GM18868 (cell line): ENCODE results near the gene SPIN3.
"Not testable (repeated sequence)": the region's sequence is repeated elsewhere in the genome, so short reads cannot be mapped to it uniquely, and the experiment has no call there.

Experiments used
- ATAC-seq: cut with Tn5 transposase; IDR thresholded peaks from one replicate; pipeline ENCODE4 v1.9.1; 2021; ENCODE audit warnings: mild to moderate bottlenecking, moderate library complexity; ENCODE audit not compliant: unreplicated experiment

The SPIN3 gene

DNA sequence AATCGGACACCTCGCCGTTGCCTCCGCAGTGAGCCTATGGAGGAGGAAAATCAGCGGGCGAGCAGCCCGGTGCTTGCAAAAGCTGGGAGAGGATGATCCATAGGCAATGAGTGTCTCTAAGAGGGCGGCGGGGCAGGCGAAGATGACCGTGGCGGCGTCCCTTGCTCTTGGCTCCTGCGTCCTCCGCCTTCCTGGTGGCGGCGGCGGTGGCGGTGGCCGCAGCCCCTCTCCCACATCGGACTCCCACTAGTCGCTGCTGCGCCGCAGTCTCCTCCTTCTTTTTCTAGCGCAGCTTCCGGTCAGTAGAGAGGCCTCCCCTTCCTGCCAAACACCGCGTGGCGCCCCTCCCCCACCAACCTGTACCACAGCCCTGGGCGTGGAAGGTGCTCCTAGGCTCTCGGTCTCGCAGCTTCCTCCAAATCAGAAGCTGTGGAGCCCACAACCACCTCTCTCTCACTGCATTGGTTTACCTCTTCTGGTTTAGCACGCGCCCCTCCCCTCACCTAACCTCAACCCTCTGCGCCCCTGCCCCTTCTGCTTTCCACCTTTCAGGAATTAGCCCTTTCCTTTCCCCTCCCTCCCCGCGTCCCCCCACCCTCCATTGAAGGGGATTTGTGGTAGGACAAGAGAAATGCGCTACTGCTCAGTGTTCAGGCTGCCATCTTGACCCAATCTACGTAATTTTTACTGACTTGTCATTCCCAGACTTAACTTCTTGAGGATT is at the start of gene SPIN3:
TSS of gene SPIN3 (minus strand) at position 271 of the 724 bp plus-strand sequence. CDS start 594 bp downstream, outside the sequence.
- peak; percentile 98 for ATAC-seq

DNA sequence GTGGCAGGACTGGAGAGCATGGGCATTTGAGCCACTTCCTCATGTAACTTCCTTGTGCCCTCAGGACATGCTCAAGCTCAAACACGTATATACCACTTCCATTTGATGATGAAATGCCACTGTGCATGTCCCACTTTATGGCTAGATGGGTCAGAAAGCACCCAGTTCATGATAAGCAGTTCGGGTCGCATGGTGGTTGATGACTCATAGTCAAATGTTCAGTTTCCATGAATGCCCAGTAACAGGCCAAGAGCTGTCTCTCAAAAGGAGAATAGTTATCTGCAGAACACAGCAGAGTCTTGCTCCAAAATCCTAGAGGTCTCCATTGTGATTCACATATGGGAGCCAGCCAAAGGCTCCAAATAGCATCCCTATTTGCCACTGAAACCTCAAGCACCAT is 48.9 kb upstream of the SPIN3 start:
- ATAC-seq = no peak

DNA sequence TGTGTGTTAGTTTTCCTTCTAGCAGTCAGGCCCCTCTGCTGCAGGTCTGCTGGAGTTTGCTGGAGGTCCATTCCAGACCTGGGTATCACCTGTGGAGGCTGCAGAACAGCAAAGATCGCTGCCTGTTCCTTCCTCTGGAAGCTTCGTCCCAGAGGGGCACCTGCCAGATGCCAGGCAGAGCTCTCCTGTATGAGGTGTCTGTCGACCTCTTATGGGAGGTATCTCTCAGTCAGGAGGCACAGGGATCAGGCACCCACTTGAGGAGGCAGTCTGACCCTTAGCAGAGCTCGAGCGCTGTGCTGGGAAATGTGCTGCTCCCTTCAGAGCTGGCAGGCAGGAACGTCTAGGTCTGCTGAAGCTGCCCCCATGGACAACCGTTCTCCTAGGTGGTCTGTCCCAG is 41.9 kb upstream of the SPIN3 start:
- not testable (repeated sequence) for ATAC-seq

DNA sequence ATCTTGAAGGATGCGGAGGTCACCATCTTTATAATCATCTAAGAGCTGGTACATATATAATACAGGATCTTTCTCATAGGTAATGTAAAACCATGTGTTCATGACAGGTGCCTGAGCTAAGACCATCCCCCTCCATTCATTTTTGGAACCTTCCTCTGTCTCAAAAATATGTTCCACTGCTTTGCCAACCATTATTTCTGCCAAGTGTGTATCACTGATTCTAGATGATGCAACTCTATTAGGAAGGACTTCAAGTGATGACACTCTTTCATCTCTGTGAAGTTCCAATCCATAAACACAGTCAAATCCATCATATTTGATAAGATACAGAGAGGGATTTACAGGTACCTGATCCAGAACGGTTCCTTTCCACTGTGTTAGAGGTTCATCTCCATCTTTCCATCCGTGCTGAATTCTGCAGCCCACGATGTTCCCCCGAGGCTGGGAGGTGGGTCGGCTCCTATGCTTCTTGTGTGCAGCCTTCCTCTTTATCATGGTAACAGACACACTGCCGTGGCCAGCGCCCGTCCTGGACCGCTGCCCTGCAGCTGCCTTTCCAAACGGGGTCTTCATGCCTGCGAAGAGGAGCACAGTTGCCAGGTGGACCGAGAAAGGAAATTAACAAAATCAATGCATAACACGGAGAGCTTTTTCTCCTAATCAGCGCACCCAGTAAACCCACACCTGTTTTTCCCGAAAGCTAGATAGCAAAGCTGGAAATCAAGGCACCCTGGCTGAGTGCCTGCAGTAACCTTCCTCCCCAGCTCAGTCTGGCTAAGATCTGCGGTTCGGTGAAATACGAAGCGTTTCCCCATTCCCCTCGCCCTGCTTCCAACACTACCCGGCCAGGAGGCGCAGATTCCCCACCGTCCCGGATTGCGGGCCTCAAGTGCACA is 718 bp downstream of the SPIN3 start:
- ATAC-seq = peak; percentile 11

DNA sequence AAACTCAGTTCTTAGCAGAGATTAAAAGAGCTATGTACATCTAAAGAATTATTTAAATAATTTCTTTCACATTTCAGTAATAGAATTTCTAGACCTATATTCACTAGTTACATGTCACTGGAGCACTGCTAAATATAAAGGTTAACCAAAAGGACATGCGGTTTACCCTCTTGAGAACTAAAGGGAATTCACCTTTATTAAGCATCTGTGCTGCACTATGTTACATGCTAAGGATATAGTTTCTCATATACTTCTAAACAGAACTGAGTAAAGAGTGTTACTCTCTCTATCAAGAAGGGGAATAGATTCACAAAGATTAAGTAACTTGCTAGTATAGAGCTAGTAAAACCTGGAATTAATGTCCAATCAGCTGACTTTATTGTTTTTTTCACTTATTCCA is 7.6 kb downstream of the SPIN3 start:
- peak; percentile 59 for ATAC-seq

DNA sequence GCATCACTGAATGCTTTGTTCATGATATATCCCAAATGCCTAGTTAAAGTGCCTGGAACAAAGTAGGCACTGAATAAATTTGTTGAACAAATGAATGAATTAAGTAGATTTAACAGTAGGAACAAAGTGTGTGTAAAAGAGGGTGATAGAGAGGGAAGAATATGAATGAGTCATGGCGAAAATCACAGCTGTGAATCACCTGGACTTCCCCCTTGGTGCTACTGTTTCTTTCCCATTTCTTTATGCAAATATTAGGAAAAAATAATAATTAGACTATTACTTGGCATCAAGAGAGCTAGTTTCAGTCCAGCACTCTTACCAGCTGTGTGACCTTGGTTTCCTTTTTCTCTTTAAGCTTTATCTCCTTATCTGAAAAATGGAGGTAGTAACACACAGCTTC is 9.2 kb downstream of the SPIN3 start:
- peak; percentile 52 for ATAC-seq

DNA sequence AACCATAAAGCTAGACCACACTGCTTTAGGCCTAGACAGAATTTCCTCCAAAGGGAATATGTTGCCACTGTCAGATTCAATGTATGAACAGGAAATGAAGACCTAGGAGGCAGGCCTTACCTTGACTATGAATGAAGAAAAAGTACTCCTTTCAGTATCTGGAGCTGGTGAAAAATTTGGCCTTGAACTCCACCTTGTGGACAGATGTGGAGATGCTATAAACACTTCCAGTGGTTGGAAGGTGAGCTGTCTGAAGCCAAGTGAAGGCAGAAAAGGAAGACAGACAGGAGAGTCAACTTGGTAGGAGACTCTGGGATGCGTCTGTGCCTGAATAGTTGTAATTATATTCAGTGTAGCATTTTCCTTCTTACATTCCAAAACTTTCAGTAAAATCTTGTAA is 17.2 kb downstream of the SPIN3 start:
- peak; percentile 92 for ATAC-seq

DNA sequence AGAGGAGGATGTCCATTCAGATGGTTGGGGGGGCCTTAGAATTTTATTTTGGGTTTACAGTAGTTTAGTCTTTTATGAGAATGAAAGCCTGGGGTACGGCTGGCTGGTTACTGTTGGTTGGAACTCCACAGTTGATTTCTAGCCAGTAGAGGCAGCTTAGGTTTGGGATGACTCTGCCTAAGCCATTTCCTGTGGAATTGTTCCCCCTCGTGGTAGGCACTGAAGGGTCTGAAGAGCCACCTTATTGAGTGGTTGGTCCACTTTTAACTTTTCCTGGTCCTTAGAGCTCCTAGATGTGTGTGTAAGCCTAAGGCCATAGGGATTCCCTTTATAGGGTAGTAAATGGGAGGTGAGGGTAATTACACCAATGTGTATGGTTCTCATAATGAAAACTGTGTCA is 19.7 kb downstream of the SPIN3 start:
- ATAC-seq = no peak

DNA sequence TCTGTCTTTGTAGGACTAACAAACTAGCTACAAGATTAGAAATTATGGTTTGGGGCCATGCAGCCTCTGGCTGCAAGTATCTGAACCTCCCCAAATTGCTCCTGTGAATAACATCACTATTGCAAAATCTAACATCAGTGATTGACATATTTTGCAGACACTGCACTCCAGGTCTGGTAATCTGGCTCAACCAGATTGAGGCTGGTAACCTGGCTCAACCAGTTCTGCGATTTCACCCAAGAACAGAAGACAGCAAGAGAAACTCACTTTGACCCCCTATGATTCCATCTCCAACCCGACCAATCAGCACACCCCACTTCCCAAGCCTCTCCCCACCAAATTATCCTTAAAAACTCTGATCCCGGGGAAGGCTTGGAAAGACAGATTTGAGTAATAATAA is 20.9 kb downstream of the SPIN3 start:
- ATAC-seq = no peak

DNA sequence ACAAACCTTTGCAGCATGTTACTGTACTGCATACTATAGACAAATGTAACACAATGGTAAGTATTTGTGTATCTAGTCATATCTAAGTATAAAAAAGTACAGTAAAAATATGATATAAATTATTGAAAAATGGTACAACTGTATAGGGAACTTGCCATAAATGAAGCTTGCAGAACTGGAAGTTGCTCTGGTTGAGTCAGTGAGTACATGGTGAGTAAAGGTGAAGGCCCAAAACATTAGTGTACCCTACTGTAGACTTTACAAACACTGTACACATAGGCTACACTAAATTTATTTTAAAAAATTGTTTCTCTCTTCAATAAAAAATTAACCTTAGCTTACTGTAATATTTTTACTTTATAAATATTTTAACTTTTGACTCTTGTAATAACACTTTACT is 25.8 kb downstream of the SPIN3 start:
- no peak for ATAC-seq

DNA sequence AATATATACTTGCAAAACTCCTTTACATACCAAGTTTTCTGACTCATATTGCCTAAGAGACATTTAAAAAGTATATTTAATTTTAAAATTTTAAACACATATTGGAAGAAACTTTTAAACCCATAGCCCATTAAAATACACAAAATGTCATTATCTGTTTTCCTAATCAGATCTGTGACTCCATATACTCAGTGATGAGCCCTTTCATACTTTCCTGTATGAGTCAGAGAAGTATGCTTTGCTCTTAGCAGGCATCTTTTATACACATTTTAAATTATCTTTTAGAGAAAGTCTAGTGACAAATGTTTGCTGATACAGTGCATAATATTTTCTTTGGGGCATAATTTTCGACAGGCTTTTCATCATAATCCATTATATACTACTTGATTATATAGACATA is 26.4 kb downstream of the SPIN3 start:
- ATAC-seq = no peak

DNA sequence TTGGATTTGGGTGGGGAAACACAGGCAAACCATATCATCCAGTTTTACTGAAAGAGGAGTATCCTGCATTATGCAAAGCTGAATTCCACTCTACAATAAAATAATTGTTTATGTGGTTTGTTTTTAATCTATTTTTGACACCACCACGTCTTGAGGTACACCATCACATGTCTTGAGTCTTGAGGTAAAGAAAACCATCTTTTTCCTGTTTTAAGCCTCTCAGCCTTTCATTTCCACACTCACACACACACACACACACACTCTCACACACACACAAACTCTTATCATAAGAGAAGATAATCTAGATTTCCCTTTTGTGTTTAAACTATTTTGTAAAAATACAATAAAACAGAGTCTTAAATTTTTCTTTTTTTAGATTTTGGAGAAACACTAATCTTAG is 32.0 kb downstream of the SPIN3 start:
- ATAC-seq = no peak

DNA sequence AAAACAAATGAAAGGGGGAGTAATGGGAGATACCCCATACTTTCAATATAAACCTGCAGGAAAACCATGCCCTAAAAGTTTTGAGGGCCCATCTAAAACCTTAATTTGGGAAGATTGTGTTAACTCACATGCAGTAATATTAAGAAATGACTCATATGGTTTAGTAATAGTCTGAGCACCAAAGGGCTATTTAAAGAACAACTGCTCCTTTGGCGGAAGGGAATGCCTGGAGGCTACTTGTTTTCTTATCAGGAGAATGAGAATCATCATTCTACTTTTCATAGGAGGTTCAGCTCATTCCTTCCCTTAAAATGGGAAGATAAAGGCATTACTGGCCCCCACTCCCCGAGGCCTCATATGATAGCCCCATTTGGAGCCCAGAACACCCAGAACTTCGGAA is 47.6 kb downstream of the SPIN3 start:
- no peak for ATAC-seq

DNA sequence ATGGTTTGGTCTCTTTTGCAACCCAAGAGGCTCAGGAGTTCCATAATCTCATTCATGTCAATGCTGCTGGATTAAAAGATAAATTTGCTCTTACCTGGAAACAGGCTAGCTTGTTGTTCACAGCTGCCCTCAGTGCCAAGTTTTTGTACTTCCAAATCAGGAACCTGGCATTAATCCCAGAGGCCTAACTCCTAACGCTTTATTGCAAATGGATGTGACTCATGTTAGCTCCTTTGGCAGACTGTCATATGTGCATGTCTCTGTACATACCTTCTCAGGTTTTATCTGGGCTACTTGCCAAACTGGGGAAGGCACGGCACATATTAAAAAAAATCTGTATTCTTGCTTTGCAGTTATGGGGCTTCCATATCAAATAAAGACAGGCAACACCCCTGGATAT is 49.1 kb downstream of the SPIN3 start:
- ATAC-seq = not testable (repeated sequence)

DNA sequence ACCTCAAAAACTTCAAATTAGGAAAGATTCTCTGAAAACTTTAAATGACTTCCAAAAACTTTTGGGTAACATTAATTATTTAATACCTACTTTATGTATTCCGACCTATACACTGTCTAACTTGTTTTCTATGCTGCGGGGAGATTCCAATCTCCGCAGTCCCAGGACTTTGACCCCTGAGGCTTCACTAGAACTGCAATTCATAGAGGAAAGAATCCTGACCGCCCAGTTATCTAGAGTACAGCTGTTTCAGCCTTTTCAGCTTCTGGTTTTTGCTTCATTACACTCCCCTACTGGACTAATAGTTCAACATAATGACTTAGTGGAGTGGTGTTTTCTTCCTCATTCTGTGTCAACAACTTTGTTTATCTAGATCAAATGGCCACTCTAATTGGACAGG is 50.1 kb downstream of the SPIN3 start:
- not testable (repeated sequence) for ATAC-seq

DNA sequence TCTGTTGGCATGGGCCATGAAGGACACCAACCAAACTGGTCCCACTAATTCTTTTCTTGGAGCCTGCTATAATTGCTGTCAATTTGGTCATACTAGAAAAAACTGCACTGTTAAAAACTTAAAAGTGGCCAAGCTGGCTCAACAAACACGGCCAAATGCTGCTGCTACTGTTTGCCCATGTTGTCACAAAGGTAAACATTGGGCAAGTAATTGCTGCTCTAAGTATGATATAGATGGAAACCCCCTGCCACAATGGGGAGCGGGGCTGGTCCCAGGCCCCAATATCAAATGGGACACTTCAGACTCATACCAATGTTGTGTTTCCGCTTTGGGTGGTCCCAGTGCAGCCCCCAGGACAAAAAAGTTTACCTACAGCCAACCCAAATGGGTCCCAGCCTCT is 52.1 kb downstream of the SPIN3 start:
- no peak for ATAC-seq
